Keratinocyte (primary cell): ENCODE data around the gene POLD4. TPM values are rescaled to one million over a fixed set of nuclear protein-coding genes. Genes with fewer than 3 reads are reported as not detected.

Experiments used
- DNase-seq: peaks from one replicate; pipeline ENCODE4 v3.0.0-alpha.2; 2011; ENCODE audit warnings: low read depth, missing footprints, low spot score
- FAIRE-seq: peaks from 2 replicates; lab custom pipeline; 2011; peaks lifted over from hg19 to GRCh38; lab: Jason Lieb, UNC
- H2AFZ ChIP-seq: 2 replicates; pipeline ENCODE4 v1.6.0; 2012; ENCODE audit warnings: low read length, control low read depth, inconsistent platforms; ENCODE audit not compliant: control insufficient read depth
- H3K27ac ChIP-seq: 2 replicates; pipeline ENCODE4 v1.5.1; 2011; ENCODE audit warnings: low read length; ENCODE audit not compliant: control insufficient read depth, insufficient read depth
- H3K27me3 ChIP-seq: 3 replicates; pipeline ENCODE4 v1.6.0; 2011; ENCODE audit warnings: low read length; ENCODE audit not compliant: control insufficient read depth, insufficient read depth; ENCODE audit errors: extremely low read depth
- H3K36me3 ChIP-seq, 2 experiments: 2 replicates in 1 of 2; 3 replicates in 1 of 2; pipeline ENCODE4 v1.5.1; 2011; ENCODE audit warnings: low read length in 2 of 2, mild to moderate bottlenecking in 1 of 2; ENCODE audit not compliant: control insufficient read depth in 2 of 2, insufficient read depth in 2 of 2; ENCODE audit errors: extremely low read depth in 1 of 2
- H3K4me1 ChIP-seq: 3 replicates; pipeline ENCODE4 v1.5.1; 2011; ENCODE audit warnings: low read length; ENCODE audit not compliant: control insufficient read depth, insufficient read depth; ENCODE audit errors: extremely low read depth
- H3K4me2 ChIP-seq: 3 replicates; pipeline ENCODE4 v1.6.0; 2011; ENCODE audit warnings: low read depth, low read length; ENCODE audit not compliant: control insufficient read depth, insufficient read depth; ENCODE audit errors: extremely low read depth
- H3K4me3 ChIP-seq, 3 experiments: fragments of 200-600 bp in 1 of 3; sonication (generic) in 1 of 3; 2 replicates in 2 of 3; 3 replicates in 1 of 3; pipeline ENCODE4 v1.5.1; 2011 to 2016; ENCODE audit warnings: low read length in 3 of 3, mild to moderate bottlenecking in 3 of 3, control low read depth in 2 of 3, inconsistent platforms in 1 of 3, low read depth in 1 of 3, mixed read lengths in 1 of 3, mixed run types in 1 of 3, moderate library complexity in 1 of 3; ENCODE audit not compliant: control insufficient read depth in 2 of 3, insufficient read depth in 2 of 3; ENCODE audit errors: extremely low read depth in 1 of 3
- H3K79me2 ChIP-seq: 2 replicates; pipeline ENCODE4 v1.6.0; 2012; ENCODE audit warnings: low read length; ENCODE audit not compliant: control insufficient read depth, insufficient read depth
- H3K9ac ChIP-seq: 3 replicates; pipeline ENCODE4 v1.6.0; 2011; ENCODE audit warnings: low read length; ENCODE audit not compliant: control insufficient read depth, insufficient read depth; ENCODE audit errors: extremely low read depth
- H3K9me1 ChIP-seq: 3 replicates; pipeline ENCODE4 v1.6.0; 2011; ENCODE audit warnings: low read length; ENCODE audit not compliant: control insufficient read depth, insufficient read depth; ENCODE audit errors: extremely low read depth
- H3K9me3 ChIP-seq: 2 replicates; pipeline ENCODE4 v1.5.1; 2012; ENCODE audit warnings: low read depth, low read length; ENCODE audit not compliant: control insufficient read depth
- H4K20me1 ChIP-seq: 3 replicates; pipeline ENCODE4 v1.6.0; 2011; ENCODE audit warnings: low read length; ENCODE audit not compliant: control insufficient read depth, insufficient read depth; ENCODE audit errors: extremely low read depth
- CTCF ChIP-seq, 3 experiments: IDR thresholded peaks in 1 of 3; conservative IDR thresholded peaks in 1 of 3; optimal IDR thresholded peaks in 1 of 3; 2 replicates in 2 of 3; 3 replicates in 1 of 3; pipeline versions ENCODE3 to v1.5.1; 2011; ENCODE audit warnings: low read length in 3 of 3, mild to moderate bottlenecking in 3 of 3, moderate library complexity in 2 of 3, control low read depth in 1 of 3, inconsistent platforms in 1 of 3; ENCODE audit not compliant: insufficient read depth in 2 of 3; ENCODE audit errors: extremely low read depth in 1 of 3
- EZH2 ChIP-seq: IDR thresholded peaks from one replicate; pipeline ENCODE4 v1.6.1; 2012; ENCODE audit warnings: inconsistent platforms, mild to moderate bottlenecking, low read length, moderate library complexity
- dilution Hi-C: fragments of 300-500 bp; cut with MboI; formaldehyde crosslinking; loops from one replicate; pipeline ENCODE4 v1.7.0; 2020; ENCODE audit warnings: low sequenced_read_pairs; ENCODE audit not compliant: extremely low pct_ligation_motif_present
- polyA plus RNA-seq, 5 experiments: library from polyadenylated mRNA; depleted of rRNA in 3 of 5; stranded (reverse) in 3 of 5; stranded (forward) in 1 of 5; unstranded in 1 of 5; fragments of >200 nt; gene quantifications; 1 replicate in 1 of 5; 2 replicates in 3 of 5; 3 replicates in 1 of 5; pipeline versions ENCODE4 v1.2.1 to v1.2.3, GENCODE V29; 2011 to 2012; ENCODE audit warnings: missing spikeins in 2 of 5, low read depth in 1 of 5, low replicate concordance in 1 of 5

POLD4 gene
- polyA plus RNA-seq, 1 donor (not counting 4 experiments of a cell fraction or from before 2014, with no cell fraction given), result 35.7 TPM

- Histone ChIP-seq H2AFZ (peak overlapping the region; percentile 46), H3K9me1 (peaks cover 4% of the 10 kb centered on the region), H3K27me3 (no peaks in the 10 kb centered on the region), H3K9me3 (no peaks in the 10 kb centered on the region), H3K4me3 (no peak overlapping the region), H3K79me2 (peaks cover 8% of the 10 kb centered on the region), H3K4me1 (peaks cover 52% of the 10 kb centered on the region), H3K27ac (no peak overlapping the region), H3K4me2 (peak overlapping the region; percentile 16), H3K9ac (no peak overlapping the region), H3K36me3 (no peaks in the 10 kb centered on the region), H4K20me1 (no peaks in the 10 kb centered on the region)
- dilution Hi-C loops, result no loop called here
- TF ChIP-seq CTCF (optimal IDR thresholded peaks at IDR 0.05 in 1 of 3, IDR thresholded peaks at IDR 0.05 in 1 of 3, conservative IDR thresholded peaks at IDR 0.05 in 1 of 3; ENCODE audit: extremely low read depth in 1 of 3, insufficient read depth in 2 of 3, low read length in 3 of 3) (peak; percentile 89 to 97 (median 92)), EZH2 (no peak)
- no peak for DNase-seq
- no peak for FAIRE-seq
Measured at GRCh38 chr11:67356864-67357561, 3.7 kb upstream of the POLD4 start.

- H3K9me1 ChIP-seq, result peaks cover 4% of the 10 kb centered on the region
- H3K4me1 ChIP-seq, result peaks cover 55% of the 10 kb centered on the region
- no peaks in the 10 kb centered on the region for H4K20me1 ChIP-seq
- H3K27me3 ChIP-seq, result no peaks in the 10 kb centered on the region
- no peak overlapping the region for H3K4me3 ChIP-seq
- H2AFZ ChIP-seq, result peak overlapping the region; percentile 46
- DNase-seq (no peak), FAIRE-seq (no peak)
- peaks cover 8% of the 10 kb centered on the region for H3K79me2 ChIP-seq
- peaks cover 0 to 3% of the 10 kb centered on the region in 2 experiments for H3K36me3 ChIP-seq
- dilution Hi-C loops, result no loop called here
- TF ChIP-seq EZH2 (no peak), CTCF (optimal IDR thresholded peaks at IDR 0.05 in 1 of 3, IDR thresholded peaks at IDR 0.05 in 1 of 3, conservative IDR thresholded peaks at IDR 0.05 in 1 of 3; ENCODE audit: extremely low read depth in 1 of 3, insufficient read depth in 2 of 3, low read length in 3 of 3) (no peak)
- H3K9ac ChIP-seq, result no peak overlapping the region
- H3K9me3 ChIP-seq, result no peaks in the 10 kb centered on the region
- H3K4me2 ChIP-seq, result peak overlapping the region; percentile 16
- H3K27ac ChIP-seq, result no peak overlapping the region
Measured at GRCh38 chr11:67356387-67356863, 3.1 kb upstream of the POLD4 start.
